Panc1 (cell line): ENCODE results near the gene GLG1. TPM values are rescaled to one million over a fixed set of nuclear protein-coding genes. Genes with fewer than 3 reads are reported as not detected.

Experiments used
- ATAC-seq: fragments of 200-7000 bp; cut with Tn5 transposase; 2 replicates; pipeline ENCODE4 v1.9.1; 2020; ENCODE audit warnings: mild to moderate bottlenecking, moderate library complexity
- BruUV-seq: library from RNA; stranded (reverse); fragments of 400-500 nt; replicated peaks from 2 replicates; lab custom pipeline; 2021; lab: Mats Ljungman, UMichigan
- CTCF ChIA-PET: fragments of 300-600 bp; sonication (Branson Sonifier 250); formaldehyde crosslinking; loops from one replicate; lab custom pipeline; 2022; ENCODE audit warnings: antibody characterized with exemption; lab: Charles Lee
- POLR2A ChIA-PET: fragments of 300-600 bp; sonication (Branson Sonifier 250); formaldehyde crosslinking; loops from one replicate; lab custom pipeline; 2022; ENCODE audit warnings: antibody characterized with exemption; lab: Charles Lee
- DNase-seq: peaks from one replicate; pipeline ENCODE4 v3.0.0-alpha.2; 2010; ENCODE audit warnings: low read depth, low spot score
- H3K27ac ChIP-seq: 2 replicates; pipeline ENCODE4 v1.5.1; 2011; ENCODE audit warnings: mild to moderate bottlenecking, low read length, inconsistent platforms
- H3K27me3 ChIP-seq: fragments of 200-500 bp; sonication (Bioruptor generic); 2 replicates; pipeline ENCODE4 v1.6.0; 2014; ENCODE audit warnings: low read length, inconsistent platforms; ENCODE audit not compliant: control insufficient read depth, insufficient read depth
- H3K36me3 ChIP-seq: fragments of 200-500 bp; sonication (Bioruptor generic); 2 replicates; pipeline ENCODE4 v1.5.1; 2014; ENCODE audit warnings: inconsistent platforms, mild to moderate bottlenecking, low read length, moderate library complexity; ENCODE audit not compliant: control insufficient read depth, insufficient read depth
- H3K4me1 ChIP-seq: 2 replicates; pipeline ENCODE4 v1.5.1; 2011; ENCODE audit warnings: inconsistent platforms, mild to moderate bottlenecking, low read length, moderate library complexity; ENCODE audit not compliant: control insufficient read depth, insufficient read depth
- H3K4me3 ChIP-seq, 2 experiments: 2 replicates each; pipeline ENCODE4 v1.5.1; 2011 to 2012; ENCODE audit warnings: low read depth in 2 of 2, low read length in 2 of 2, mild to moderate bottlenecking in 2 of 2, inconsistent platforms in 1 of 2, moderate library complexity in 1 of 2
- H3K9me3 ChIP-seq: fragments of 200-500 bp; sonication (Bioruptor generic); 2 replicates; pipeline ENCODE4 v1.5.1; 2014; ENCODE audit warnings: low read depth, mild to moderate bottlenecking, inconsistent platforms, low read length, moderate library complexity; ENCODE audit not compliant: control insufficient read depth, insufficient read depth
- CTCF ChIP-seq: fragments of 450-650 bp; IDR thresholded peaks from 2 replicates; pipeline ENCODE4 v1.5.1; 2017; ENCODE audit warnings: mild to moderate bottlenecking
- POLR2AphosphoS5 ChIP-seq: IDR thresholded peaks from 2 replicates; pipeline ENCODE4 v1.6.1; 2012; ENCODE audit warnings: mild to moderate bottlenecking, low read depth, low read length, moderate library complexity
- REST ChIP-seq, 2 experiments: IDR thresholded peaks; 2 replicates each; pipeline ENCODE4 v1.6.1; 2011 to 2012; ENCODE audit warnings: low read depth in 2 of 2, control low read depth in 1 of 2, low read length in 1 of 2, mild to moderate bottlenecking in 1 of 2, moderate library complexity in 1 of 2; ENCODE audit not compliant: insufficient read depth in 1 of 2
- SIN3A ChIP-seq: IDR thresholded peaks from 2 replicates; pipeline ENCODE4 v1.6.1; 2012; ENCODE audit warnings: low read depth, mild to moderate bottlenecking, low read length, moderate library complexity, borderline replicate concordance; ENCODE audit not compliant: insufficient read depth
- TCF7L2 ChIP-seq: IDR thresholded peaks from 2 replicates; pipeline ENCODE4 v1.6.1; 2011; ENCODE audit warnings: mild to moderate bottlenecking, low read depth, low read length, inconsistent platforms
- in situ Hi-C: cut with HindIII; loops from 2 replicates; pipeline ENCODE4 v1.10.0; 2016; ENCODE audit warnings: low sequenced_read_pairs, low pct_unique_long_range_greater_than_20kb
- intact Hi-C: fragments of 100-400 bp; cut with micrococcal nuclease; formaldehyde crosslinking; loops from one replicate; pipeline ENCODE4 v1.10.0; 2022; ENCODE audit not compliant: unreplicated experiment
- total RNA-seq: library from RNA; stranded (reverse); gene quantifications from one replicate; pipeline ENCODE4 v1.2.1, GENCODE V29; 2021; ENCODE audit not compliant: unreplicated experiment

Gene GLG1
- total RNA-seq, 1 experiment from 2014 or later = 75.9 TPM

GRCh38 chr16:74626741-74627416, 20.0 kb upstream of the GLG1 start:
- ATAC-seq (no peak), DNase-seq (no peak)
- ChIA-PET CTCF (no interaction called here), POLR2A (no interaction called here)
- peaks cover 52% of the 10 kb centered on the region for H3K36me3 ChIP-seq
- no peak overlapping the region for H3K4me3 ChIP-seq
- in situ Hi-C loops = no loop called here
- no TSS peak for BruUV-seq
- no peaks in the 10 kb centered on the region for H3K4me1 ChIP-seq
- H3K9me3 ChIP-seq = no peaks in the 10 kb centered on the region
- TF ChIP-seq REST (IDR thresholded peaks at IDR 0.05; ENCODE audit: insufficient read depth in 1 of 2, low read depth in 2 of 2, low read length in 1 of 2) = no peak
- no peak for TF ChIP-seq POLR2AphosphoS5
- no peak for TF ChIP-seq SIN3A
- no peak for TF ChIP-seq CTCF
- no peak for TF ChIP-seq TCF7L2
- intact Hi-C loops = no loop called here
- H3K27me3 ChIP-seq = no peaks in the 10 kb centered on the region
- no peak overlapping the region for H3K27ac ChIP-seq

- DNase-seq (no peak), ATAC-seq (no peak)
- in situ Hi-C loops = no loop called here
- peaks cover 46% of the 10 kb centered on the region for H3K36me3 ChIP-seq
- H3K4me3 ChIP-seq = no peak overlapping the region
- TF ChIP-seq SIN3A = no peak
- no peak for TF ChIP-seq CTCF
- no peak for TF ChIP-seq TCF7L2
- no peak for TF ChIP-seq REST (IDR thresholded peaks at IDR 0.05; ENCODE audit: insufficient read depth in 1 of 2, low read depth in 2 of 2, low read length in 1 of 2)
- no peak for TF ChIP-seq POLR2AphosphoS5
- H3K27me3 ChIP-seq = no peaks in the 10 kb centered on the region
- POLR2A ChIA-PET = no interaction called here
- no peaks in the 10 kb centered on the region for H3K9me3 ChIP-seq
- CTCF ChIA-PET = no interaction called here
- intact Hi-C loops = no loop called here
- no TSS peak for BruUV-seq
- no peak overlapping the region for H3K27ac ChIP-seq
- no peaks in the 10 kb centered on the region for H3K4me1 ChIP-seq
These were observed 18.8 kb upstream of the GLG1 start for GRCh38 chr16:74625500-74626350.
